Thyroid gland (tissue), 4 donors: ENCODE results near the gene ZCCHC3.

ENCODE experiments used
- CTCF ChIP-seq, 6 experiments: fragments of 200-600 bp in 3 of 6; fragments of 450-650 bp in 3 of 6; sonication (generic) in 3 of 6; IDR thresholded peaks; one replicate each; pipeline ENCODE4 v1.5.1; 2016 to 2019; ENCODE audit warnings: antibody characterized with exemption in 6 of 6, mild to moderate bottlenecking in 2 of 6, inconsistent platforms in 1 of 6, moderate library complexity in 1 of 6
- POLR2A ChIP-seq, 2 donors: fragments of 450-650 bp; IDR thresholded peaks; one replicate each; pipeline ENCODE4 v1.6.1; 2017; ENCODE audit warnings: antibody characterized with exemption in 2 of 2, mild to moderate bottlenecking in 2 of 2, moderate library complexity in 1 of 2

DNA sequence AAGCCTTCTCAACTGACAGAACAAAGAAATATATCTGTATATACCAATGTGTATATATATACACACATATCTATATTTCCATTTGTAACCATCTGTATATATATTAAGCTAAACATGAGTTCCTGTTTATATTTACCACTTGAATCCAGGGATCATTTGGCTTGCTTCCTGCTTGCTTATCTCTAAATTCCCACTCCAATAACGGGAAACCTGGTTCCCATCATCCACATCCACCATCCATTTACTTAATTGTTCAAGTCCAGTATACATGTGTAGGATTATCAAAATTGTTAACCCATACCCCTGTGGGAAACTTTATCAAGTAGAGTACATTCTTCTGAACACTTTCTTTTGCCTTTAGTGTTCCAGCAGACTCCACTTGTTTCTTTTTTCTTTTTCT lies 15.5 kb downstream of the ZCCHC3 start:
- TF ChIP-seq CTCF (IDR thresholded peaks at IDR 0.05) (no peak), POLR2A (IDR thresholded peaks at IDR 0.05) (no peak)
